Heart left ventricle (tissue), 13 donors: ENCODE measurements around the gene SIGLEC15.

ENCODE experiments used
- POLR2A ChIP-seq, 2 donors: fragments of 450-650 bp; IDR thresholded peaks; one replicate each; pipeline ENCODE4 v1.6.1; 2017; ENCODE audit warnings: antibody characterized with exemption in 2 of 2, mild to moderate bottlenecking in 2 of 2, moderate library complexity in 2 of 2
- TF ChIP-seq, protein P1 (sequence below), 12 donors: fragments of 200-600 bp; sonication (generic) in 4 of 12; IDR thresholded peaks; one replicate each; pipeline versions ENCODE4 v1.5.0 to v1.8.0; 2018 to 2022; ENCODE audit warnings: antibody characterized with exemption in 12 of 12, mild to moderate bottlenecking in 5 of 12
- donor health status: ischemic (EF 13 %, LVEDD 7.1; RV severe dilation, severe dysfunction).
- donor health status: DM: no; HTN: yes; CAD: no.
- donor health status: DM: no; HTN: no; CAD: no.
- donor health status: ischemic (EF 25% LVEDD 6.9; RV normal size, moderate dysfunction).
- donor health status: ischemic (EF 25% LVEDD 5.7; RV mildly dilated, moderate dysfunction).
- donor health status: ischemic (EF 35%, LVEDD 5.7; RV mildly dilated, moderate dysfunction).
- donor health status: nonischemic (EF 11% LVEDD 7.7; RV severe dilation, severe dysfunction).
- donor health status: DM: yes; HTN: yes; CAD: no.
- donor health status: PGD.
- donor health status: ischemic (EF 29% LVEDD 5.4; RV normal size, mild dysfunction).
- donor health status: nonischemic (EF 23%, LVEDD 6.1; RV moderate dilation, normal function).

- TF ChIP-seq, protein P1, sequence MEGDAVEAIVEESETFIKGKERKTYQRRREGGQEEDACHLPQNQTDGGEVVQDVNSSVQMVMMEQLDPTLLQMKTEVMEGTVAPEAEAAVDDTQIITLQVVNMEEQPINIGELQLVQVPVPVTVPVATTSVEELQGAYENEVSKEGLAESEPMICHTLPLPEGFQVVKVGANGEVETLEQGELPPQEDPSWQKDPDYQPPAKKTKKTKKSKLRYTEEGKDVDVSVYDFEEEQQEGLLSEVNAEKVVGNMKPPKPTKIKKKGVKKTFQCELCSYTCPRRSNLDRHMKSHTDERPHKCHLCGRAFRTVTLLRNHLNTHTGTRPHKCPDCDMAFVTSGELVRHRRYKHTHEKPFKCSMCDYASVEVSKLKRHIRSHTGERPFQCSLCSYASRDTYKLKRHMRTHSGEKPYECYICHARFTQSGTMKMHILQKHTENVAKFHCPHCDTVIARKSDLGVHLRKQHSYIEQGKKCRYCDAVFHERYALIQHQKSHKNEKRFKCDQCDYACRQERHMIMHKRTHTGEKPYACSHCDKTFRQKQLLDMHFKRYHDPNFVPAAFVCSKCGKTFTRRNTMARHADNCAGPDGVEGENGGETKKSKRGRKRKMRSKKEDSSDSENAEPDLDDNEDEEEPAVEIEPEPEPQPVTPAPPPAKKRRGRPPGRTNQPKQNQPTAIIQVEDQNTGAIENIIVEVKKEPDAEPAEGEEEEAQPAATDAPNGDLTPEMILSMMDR (IDR thresholded peaks at IDR 0.05), result no peak
- TF ChIP-seq POLR2A (IDR thresholded peaks at IDR 0.05), result no peak
These were observed 5.4 kb downstream of the SIGLEC15 start for GRCh38 chr18:45830917-45831316.
